ENCODE measurements around the gene RGS9.

DNA sequence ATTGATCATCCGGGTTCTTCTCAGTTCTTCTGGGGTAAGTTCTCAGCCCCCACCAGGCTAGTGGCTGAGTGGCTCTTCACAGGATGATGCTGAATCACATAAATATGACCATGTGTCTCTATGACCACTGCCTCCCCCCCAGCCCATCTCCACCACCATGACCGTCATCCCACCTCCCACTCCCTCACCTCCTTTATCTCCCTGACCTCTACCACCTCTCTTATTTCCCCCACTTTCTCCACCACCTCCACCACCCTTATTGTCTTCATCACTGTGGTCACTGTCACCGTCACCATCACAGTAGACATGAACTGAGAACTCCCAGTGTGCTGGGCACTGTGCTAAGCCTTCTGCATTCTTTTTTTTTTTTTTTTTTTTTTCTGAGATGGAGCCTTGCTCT is 32.5 kb downstream of the RGS9 start:
- TF ChIP-seq, protein P1, sequence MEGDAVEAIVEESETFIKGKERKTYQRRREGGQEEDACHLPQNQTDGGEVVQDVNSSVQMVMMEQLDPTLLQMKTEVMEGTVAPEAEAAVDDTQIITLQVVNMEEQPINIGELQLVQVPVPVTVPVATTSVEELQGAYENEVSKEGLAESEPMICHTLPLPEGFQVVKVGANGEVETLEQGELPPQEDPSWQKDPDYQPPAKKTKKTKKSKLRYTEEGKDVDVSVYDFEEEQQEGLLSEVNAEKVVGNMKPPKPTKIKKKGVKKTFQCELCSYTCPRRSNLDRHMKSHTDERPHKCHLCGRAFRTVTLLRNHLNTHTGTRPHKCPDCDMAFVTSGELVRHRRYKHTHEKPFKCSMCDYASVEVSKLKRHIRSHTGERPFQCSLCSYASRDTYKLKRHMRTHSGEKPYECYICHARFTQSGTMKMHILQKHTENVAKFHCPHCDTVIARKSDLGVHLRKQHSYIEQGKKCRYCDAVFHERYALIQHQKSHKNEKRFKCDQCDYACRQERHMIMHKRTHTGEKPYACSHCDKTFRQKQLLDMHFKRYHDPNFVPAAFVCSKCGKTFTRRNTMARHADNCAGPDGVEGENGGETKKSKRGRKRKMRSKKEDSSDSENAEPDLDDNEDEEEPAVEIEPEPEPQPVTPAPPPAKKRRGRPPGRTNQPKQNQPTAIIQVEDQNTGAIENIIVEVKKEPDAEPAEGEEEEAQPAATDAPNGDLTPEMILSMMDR (IDR thresholded peaks at IDR 0.05; ENCODE audit: low read depth, low read length, missing input control), result no peak
- TF ChIP-seq ATF3 (IDR thresholded peaks at IDR 0.05), result no peak
- TF ChIP-seq ZBTB33 (IDR thresholded peaks at IDR 0.05), result no peak
- no peak for TF ChIP-seq YY1 (IDR thresholded peaks at IDR 0.05)

All from liver (tissue), 3 donors.